H1 (cell line): ENCODE measurements around the gene IFRD1. TPM values are rescaled to one million over a fixed set of nuclear protein-coding genes. Genes with fewer than 3 reads are reported as not detected.

Experiments
- CTCF ChIA-PET: fragments of 300-600 bp; sonication (Branson Sonifier 250); formaldehyde crosslinking; loops from one replicate; lab custom pipeline; 2021; ENCODE audit not compliant: partially characterized antibody; lab: Charles Lee
- POLR2A ChIA-PET: fragments of 300-600 bp; sonication (Branson Sonifier 250); formaldehyde crosslinking; loops from one replicate; lab custom pipeline; 2021; ENCODE audit warnings: inconsistent platforms; ENCODE audit not compliant: partially characterized antibody; lab: Charles Lee
- DNase-seq, 2 experiments: peaks; one replicate each; pipeline versions ENCODE4 v3.0.0 to v3.0.0-alpha.2; 2010 to 2022; ENCODE audit warnings: low spot score in 2 of 2, low read depth in 1 of 2, mixed read lengths in 1 of 2
- FAIRE-seq: peaks from 2 replicates; lab custom pipeline; 2011; peaks lifted over from hg19 to GRCh38; lab: Jason Lieb, UNC
- H2AFZ ChIP-seq: 2 replicates; pipeline ENCODE4 v1.8.1; 2012; ENCODE audit warnings: low read length, inconsistent platforms
- H2AK5ac ChIP-seq: 2 replicates; pipeline ENCODE4 v1.6.1; 2013; ENCODE audit warnings: low read depth, low read length
- H2BK120ac ChIP-seq: replicated peaks from 2 replicates; pipeline ENCODE3; 2013; ENCODE audit warnings: low read depth, low read length, inconsistent platforms
- H2BK12ac ChIP-seq: 2 replicates; pipeline ENCODE4 v1.6.1; 2013; ENCODE audit warnings: low read depth, low read length
- H2BK15ac ChIP-seq: 2 replicates; pipeline ENCODE4 v1.6.1; 2013; ENCODE audit warnings: low read length
- H2BK20ac ChIP-seq: 2 replicates; pipeline ENCODE4 v1.6.1; 2013; ENCODE audit warnings: low read length
- H2BK5ac ChIP-seq: 2 replicates; pipeline ENCODE4 v1.6.1; 2013; ENCODE audit warnings: low read depth, low read length
- H3K14ac ChIP-seq: 2 replicates; pipeline ENCODE4 v1.6.1; 2013; ENCODE audit warnings: inconsistent platforms; ENCODE audit not compliant: insufficient read length
- H3K18ac ChIP-seq: 2 replicates; pipeline ENCODE4 v1.6.1; 2013; ENCODE audit warnings: low read length; ENCODE audit errors: extremely low read depth
- H3K23ac ChIP-seq: 2 replicates; pipeline ENCODE4 v1.6.1; 2013; ENCODE audit warnings: inconsistent platforms; ENCODE audit not compliant: insufficient read length
- H3K23me2 ChIP-seq: 2 replicates; pipeline ENCODE4 v1.6.1; 2013; ENCODE audit warnings: low read depth, low read length
- H3K27ac ChIP-seq: 2 replicates; pipeline ENCODE4 v1.6.1; 2011; ENCODE audit warnings: low read depth, low read length, inconsistent platforms
- H3K27me3 ChIP-seq, 4 experiments: replicated peaks in 1 of 4; 1 replicate in 1 of 4; 2 replicates in 3 of 4; pipeline versions ENCODE4 v1.6.1 to v1.8.1; 2011 to 2013; ENCODE audit warnings: low read length in 3 of 4, mild to moderate bottlenecking in 3 of 4, inconsistent platforms in 2 of 4, mixed read lengths in 2 of 4, moderate library complexity in 1 of 4; ENCODE audit not compliant: control insufficient read depth in 3 of 4, insufficient read depth in 3 of 4; ENCODE audit errors: extremely low read depth in 1 of 4
- H3K36me3 ChIP-seq, 4 experiments: 2 replicates each; pipeline versions ENCODE4 v1.6.1 to v1.8.1; 2011 to 2013; ENCODE audit warnings: mild to moderate bottlenecking in 4 of 4, low read length in 3 of 4, moderate library complexity in 2 of 4, control low read depth in 1 of 4, inconsistent platforms in 1 of 4; ENCODE audit not compliant: insufficient read depth in 4 of 4, control insufficient read depth in 2 of 4
- H3K4ac ChIP-seq: replicated peaks from 2 replicates; pipeline ENCODE3; 2013; ENCODE audit warnings: low read length, low read depth, mixed read lengths, inconsistent platforms; ENCODE audit not compliant: insufficient read length
- H3K4me1 ChIP-seq, 4 experiments: replicated peaks in 1 of 4; 1 replicate in 1 of 4; 2 replicates in 3 of 4; pipeline versions ENCODE4 v1.6.1 to v1.8.1; 2011 to 2013; ENCODE audit warnings: low read length in 3 of 4, inconsistent platforms in 2 of 4, mixed read lengths in 1 of 4; ENCODE audit not compliant: insufficient read depth in 4 of 4, control insufficient read depth in 3 of 4
- H3K4me2 ChIP-seq, 2 experiments: 2 replicates each; pipeline versions ENCODE4 v1.6.1 to v1.8.1; 2011 to 2013; ENCODE audit warnings: low read depth in 2 of 2, low read length in 2 of 2, control low read depth in 1 of 2, inconsistent platforms in 1 of 2, mild to moderate bottlenecking in 1 of 2; ENCODE audit not compliant: insufficient read depth in 1 of 2
- H3K4me3 ChIP-seq, 4 experiments: fragments of 200-600, 300-600 bp in 1 of 4; sonication (generic), shearing (Covaris generic), sonication (Bioruptor Twin) in 1 of 4; 2 replicates each; pipeline versions ENCODE4 v1.5.1 to v1.8.1; 2011 to 2016; ENCODE audit warnings: low read length in 4 of 4, low read depth in 3 of 4, control low read depth in 2 of 4, inconsistent platforms in 2 of 4, mild to moderate bottlenecking in 2 of 4, mixed read lengths in 1 of 4, moderate library complexity in 1 of 4; ENCODE audit not compliant: insufficient read depth in 2 of 4; ENCODE audit errors: extremely low read depth in 1 of 4
- H3K56ac ChIP-seq: replicated peaks from 2 replicates; pipeline ENCODE3; 2013; ENCODE audit warnings: low read depth, mild to moderate bottlenecking, mixed read lengths, low read length, inconsistent platforms; ENCODE audit not compliant: insufficient read length
- H3K79me1 ChIP-seq: 2 replicates; pipeline ENCODE4 v1.6.1; 2013; ENCODE audit warnings: low read depth, low read length, control low read depth
- H3K79me2 ChIP-seq, 2 experiments: 2 replicates each; pipeline versions ENCODE4 v1.6.1 to v1.8.1; 2012 to 2013; ENCODE audit warnings: low read length in 2 of 2, mild to moderate bottlenecking in 2 of 2, inconsistent platforms in 1 of 2; ENCODE audit not compliant: insufficient read depth in 2 of 2, control insufficient read depth in 1 of 2
- H3K9ac ChIP-seq, 4 experiments: replicated peaks in 1 of 4; 1 replicate in 1 of 4; 2 replicates in 3 of 4; pipeline versions ENCODE4 v1.6.1 to v1.8.1; 2011 to 2013; ENCODE audit warnings: low read depth in 3 of 4, low read length in 3 of 4, control low read depth in 2 of 4, mild to moderate bottlenecking in 2 of 4, moderate library complexity in 2 of 4, inconsistent platforms in 1 of 4; ENCODE audit errors: extremely low read depth in 1 of 4
- H3K9me3 ChIP-seq, 2 experiments: 2 replicates each; pipeline versions ENCODE4 v1.6.1 to v1.8.1; 2012 to 2013; ENCODE audit warnings: mild to moderate bottlenecking in 2 of 2, moderate library complexity in 2 of 2, control low read depth in 1 of 2, inconsistent platforms in 1 of 2, low read depth in 1 of 2, low read length in 1 of 2, mixed read lengths in 1 of 2; ENCODE audit not compliant: insufficient read depth in 2 of 2
- H4K20me1 ChIP-seq, 2 experiments: replicated peaks in 1 of 2; 2 replicates each; pipeline versions ENCODE3 to v1.8.1; 2011 to 2013; ENCODE audit warnings: inconsistent platforms in 2 of 2, low read length in 2 of 2, mild to moderate bottlenecking in 1 of 2; ENCODE audit not compliant: insufficient read depth in 2 of 2, control insufficient read depth in 1 of 2
- H4K5ac ChIP-seq: 2 replicates; pipeline ENCODE4 v1.6.1; 2013; ENCODE audit warnings: low read length, low read depth, mixed read lengths, inconsistent platforms; ENCODE audit not compliant: insufficient read length
- H4K8ac ChIP-seq: 2 replicates; pipeline ENCODE4 v1.8.0; 2013; ENCODE audit warnings: mild to moderate bottlenecking, moderate library complexity, low read length, inconsistent platforms; ENCODE audit not compliant: insufficient read depth; ENCODE audit errors: extremely low read depth
- H4K91ac ChIP-seq: replicated peaks from 2 replicates; pipeline ENCODE3; 2013; ENCODE audit warnings: low read length, mixed read lengths, inconsistent platforms; ENCODE audit not compliant: insufficient read length
- KDM5A ChIP-seq: fragments of 200-600 bp; IDR thresholded peaks from 2 replicates; pipeline ENCODE4 v1.7.1; 2012; ENCODE audit warnings: mild to moderate bottlenecking, low read length, inconsistent platforms, mixed read lengths
- SIN3A ChIP-seq, 2 experiments: IDR thresholded peaks in 1 of 2; conservative IDR thresholded peaks in 1 of 2; 2 replicates each; pipeline ENCODE4 v1.6.1; 2011 to 2012; ENCODE audit warnings: low read length in 2 of 2, improper control_type of control experiment in 1 of 2, low read depth in 1 of 2, mild to moderate bottlenecking in 1 of 2
- WGBS, 2 experiments: shearing (Covaris generic) in 1 of 2; methylation state at CpG; one replicate each; pipeline versions ENCODE4 v1.1.6 to v1.1.7; 2013 to 2015; ENCODE audit warnings: low lambda C conversion rate in 2 of 2, mixed read lengths in 2 of 2, inconsistent platforms in 1 of 2, low coverage in 1 of 2, missing lambda C conversion rate in 1 of 2; ENCODE audit not compliant: insufficient replicate concordance in 2 of 2, insufficient coverage in 1 of 2, insufficient read length in 1 of 2; ENCODE audit errors: extremely low coverage in 1 of 2, missing lambda C conversion rate in 1 of 2; 5-methylcytosine and 5-hydroxymethylcytosine counted together
- polyA plus RNA-seq, 7 experiments: library from polyadenylated mRNA; depleted of rRNA in 3 of 7; stranded (reverse) in 5 of 7; unstranded in 2 of 7; fragments of >200 nt in 5 of 7; fragments of 200-250 nt in 2 of 7; gene quantifications; 1 replicate in 5 of 7; 2 replicates in 1 of 7; 4 replicates in 1 of 7; pipeline versions ENCODE4 v1.2.1 to v1.2.3, GENCODE V29; 2011 to 2013; ENCODE audit warnings: missing spikeins in 2 of 7, mixed read lengths in 2 of 7
- total RNA-seq: library from RNA; stranded (reverse); fragmentation: NEBNext Ultra II Directional; extraction: Animal tissue kit (Norgen Biotek cat#: 25700); gene quantifications from 2 replicates; pipeline ENCODE4 v1.2.1, GENCODE V29; 2021

The IFRD1 gene
- total and polyA plus RNA-seq, 2 of the 8 experiments (the other 6 are each of a cell fraction or from before 2014, with no cell fraction given): 23.0 to 50.4 TPM

GRCh38 chr7:112487457-112488263 is 37.4 kb downstream of the IFRD1 start:
- no peak overlapping the region for H3K27ac ChIP-seq
- H3K9ac ChIP-seq: no peak overlapping the region
- no peak overlapping the region for H2BK120ac ChIP-seq
- H3K4ac ChIP-seq: no peak overlapping the region
- TF ChIP-seq KDM5A (no peak), SIN3A (conservative IDR thresholded peaks at IDR 0.05 in 1 of 2, IDR thresholded peaks at IDR 0.05 in 1 of 2; ENCODE audit: low read depth in 1 of 2, low read length in 2 of 2) (no peak)
- TF ChIP-seq, all 59 proteins: peak for 0
- WGBS, 2 experiments: 87% methylated on average over 8 of the region's 8 CpGs; no CpG with 5 or more reads in 1 of the 2 experiments
- no peak for FAIRE-seq
- no peak for DNase-seq
- no peak overlapping the region for H2BK20ac ChIP-seq
- H3K79me1 ChIP-seq: no peaks in the 10 kb centered on the region
- no peaks in the 10 kb centered on the region for H3K36me3 ChIP-seq
- H4K8ac ChIP-seq: no peak overlapping the region
- H3K4me3 ChIP-seq: no peak overlapping the region
- H3K23me2 ChIP-seq: no peaks in the 10 kb centered on the region; the same call in 1 of the 2 replicates
- no peaks in the 10 kb centered on the region for H3K27me3 ChIP-seq
- ChIA-PET POLR2A (interaction anchor here (0.6 to 6.9 kb wide), 2 partner anchors 17 to 36 kb away, joined by 4 to 29 read pairs; partner anchors contain the start of gene IFRD1), CTCF (interaction anchor here (0.8 to 3.3 kb wide), 5 partner anchors 8 to 61 kb away, joined by 3 to 29 read pairs (median 6); no protein-coding TSS in a partner anchor)
- H3K14ac ChIP-seq: no peak overlapping the region
- H4K5ac ChIP-seq: no peak overlapping the region
- no peaks in the 10 kb centered on the region for H3K4me1 ChIP-seq
- H3K9me3 ChIP-seq: no peaks in the 10 kb centered on the region
- H2BK12ac ChIP-seq: no peak overlapping the region
- no peak overlapping the region for H2AK5ac ChIP-seq
- H2BK5ac ChIP-seq: no peak overlapping the region
- H4K91ac ChIP-seq: no peak overlapping the region
- no peak overlapping the region for H2AFZ ChIP-seq
- H4K20me1 ChIP-seq: no peaks in the 10 kb centered on the region
- no peak overlapping the region for H3K4me2 ChIP-seq
- H3K23ac ChIP-seq: no peak overlapping the region
- no peak overlapping the region for H3K56ac ChIP-seq
- no peak overlapping the region for H3K18ac ChIP-seq
- no peak overlapping the region for H2BK15ac ChIP-seq
- no peaks in the 10 kb centered on the region for H3K79me2 ChIP-seq
